ENCODE measurements around the gene PTPN3.
"Not testable (repeated sequence)": the region's sequence is repeated elsewhere in the genome, so short reads cannot be mapped to it uniquely, and the experiment has no call there.

Gene PTPN3, protein sequence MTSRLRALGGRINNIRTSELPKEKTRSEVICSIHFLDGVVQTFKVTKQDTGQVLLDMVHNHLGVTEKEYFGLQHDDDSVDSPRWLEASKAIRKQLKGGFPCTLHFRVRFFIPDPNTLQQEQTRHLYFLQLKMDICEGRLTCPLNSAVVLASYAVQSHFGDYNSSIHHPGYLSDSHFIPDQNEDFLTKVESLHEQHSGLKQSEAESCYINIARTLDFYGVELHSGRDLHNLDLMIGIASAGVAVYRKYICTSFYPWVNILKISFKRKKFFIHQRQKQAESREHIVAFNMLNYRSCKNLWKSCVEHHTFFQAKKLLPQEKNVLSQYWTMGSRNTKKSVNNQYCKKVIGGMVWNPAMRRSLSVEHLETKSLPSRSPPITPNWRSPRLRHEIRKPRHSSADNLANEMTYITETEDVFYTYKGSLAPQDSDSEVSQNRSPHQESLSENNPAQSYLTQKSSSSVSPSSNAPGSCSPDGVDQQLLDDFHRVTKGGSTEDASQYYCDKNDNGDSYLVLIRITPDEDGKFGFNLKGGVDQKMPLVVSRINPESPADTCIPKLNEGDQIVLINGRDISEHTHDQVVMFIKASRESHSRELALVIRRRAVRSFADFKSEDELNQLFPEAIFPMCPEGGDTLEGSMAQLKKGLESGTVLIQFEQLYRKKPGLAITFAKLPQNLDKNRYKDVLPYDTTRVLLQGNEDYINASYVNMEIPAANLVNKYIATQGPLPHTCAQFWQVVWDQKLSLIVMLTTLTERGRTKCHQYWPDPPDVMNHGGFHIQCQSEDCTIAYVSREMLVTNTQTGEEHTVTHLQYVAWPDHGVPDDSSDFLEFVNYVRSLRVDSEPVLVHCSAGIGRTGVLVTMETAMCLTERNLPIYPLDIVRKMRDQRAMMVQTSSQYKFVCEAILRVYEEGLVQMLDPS

DNA sequence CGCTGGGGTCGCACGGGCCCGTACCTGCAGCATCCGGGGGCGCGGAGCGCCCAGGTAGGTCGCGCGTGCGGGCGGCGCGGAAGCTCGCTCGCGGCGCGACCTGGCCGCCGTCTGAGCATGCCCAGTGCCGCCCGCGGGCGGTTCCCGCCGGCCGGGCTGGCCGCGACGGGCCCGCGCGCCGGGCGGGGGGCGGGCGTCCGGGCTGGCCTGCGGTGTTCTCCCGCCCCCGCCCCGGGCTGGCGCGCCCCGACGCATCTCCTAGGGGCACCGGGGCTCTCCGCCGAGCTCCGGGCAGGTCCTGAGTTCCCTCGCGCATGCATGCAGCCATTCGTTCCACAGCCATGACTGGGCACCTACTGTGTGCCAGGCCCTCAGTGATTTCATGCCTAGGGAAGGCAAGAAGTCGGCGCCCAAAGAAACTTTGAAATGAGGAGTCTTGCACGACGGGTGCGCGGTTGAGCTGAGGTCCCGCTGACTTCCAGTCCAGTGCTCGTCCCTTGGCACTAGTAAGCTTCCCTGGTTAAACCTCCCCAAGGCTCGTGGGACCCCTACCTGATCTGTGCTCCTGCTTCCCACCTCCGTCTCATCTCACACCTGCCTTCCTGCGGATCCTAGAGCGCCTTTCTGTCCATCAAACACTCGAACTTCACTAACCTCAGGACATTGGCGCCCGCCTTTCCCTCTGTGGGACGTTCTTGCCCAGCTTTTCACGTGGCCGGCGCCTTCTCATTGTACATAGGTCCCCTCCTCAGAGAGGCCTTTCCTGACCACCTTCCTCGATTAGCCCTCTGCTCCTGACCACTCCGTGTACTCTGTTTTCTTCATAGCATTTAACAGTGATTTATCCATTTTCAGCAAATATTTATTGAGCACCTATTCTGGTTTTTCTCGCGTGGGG lies at the start of gene PTPN3:
PTPN3 (minus strand) TSS at position 113 of the 898 bp plus-strand sequence. CDS start 34,873 bp downstream, outside the sequence.
- no peak for DNase-seq (ENCODE audit: low read depth)

DNA sequence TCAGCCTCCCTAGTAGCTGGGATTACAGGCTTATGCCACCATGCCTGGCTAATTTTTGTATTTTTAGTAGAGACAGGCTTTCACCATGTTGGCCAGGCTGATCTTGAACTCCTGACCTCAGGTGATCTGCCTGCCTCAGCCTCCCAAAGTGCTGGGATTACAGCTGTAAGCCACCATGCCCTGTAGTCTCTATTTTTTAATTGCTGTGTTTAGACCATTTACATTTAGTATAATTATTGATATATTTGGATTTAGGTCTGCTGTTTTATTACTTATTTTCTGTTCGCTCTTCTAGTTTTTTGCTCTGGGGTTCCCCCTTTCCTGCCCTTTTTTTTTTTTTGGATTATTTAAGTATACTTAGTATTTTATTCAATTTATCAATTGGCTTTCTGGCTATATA lies 46.8 kb upstream of the PTPN3 start:
- not testable (repeated sequence) for DNase-seq (ENCODE audit: low read depth)

- no peak for DNase-seq (ENCODE audit: low read depth)
These were observed 44.8 kb upstream of the PTPN3 start for GRCh38 chr9:109542922-109543321.

DNA sequence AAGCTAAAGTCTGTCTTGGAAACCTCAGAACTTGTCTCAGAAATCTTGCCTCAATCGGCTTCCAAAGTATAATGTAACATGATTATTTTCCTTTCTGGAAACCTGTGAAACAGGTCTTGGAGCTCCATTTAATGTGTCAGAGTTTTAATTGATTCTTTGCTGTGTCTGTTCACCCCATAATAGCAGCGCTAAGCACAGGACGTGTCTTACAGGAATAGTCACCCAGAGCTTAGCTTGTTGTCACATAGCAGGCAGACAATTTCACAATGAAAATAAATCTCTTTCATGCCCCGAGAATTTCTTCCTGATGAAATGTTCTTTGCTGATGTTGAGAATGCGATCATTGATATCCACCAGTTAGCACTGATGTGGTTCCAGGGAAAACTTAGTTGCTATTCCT lies 40.2 kb upstream of the PTPN3 start:
- no peak for DNase-seq (ENCODE audit: low read depth)

- no peak for DNase-seq (ENCODE audit: low read depth)
These were observed 39.2 kb upstream of the PTPN3 start for GRCh38 chr9:109537288-109537687.

DNA sequence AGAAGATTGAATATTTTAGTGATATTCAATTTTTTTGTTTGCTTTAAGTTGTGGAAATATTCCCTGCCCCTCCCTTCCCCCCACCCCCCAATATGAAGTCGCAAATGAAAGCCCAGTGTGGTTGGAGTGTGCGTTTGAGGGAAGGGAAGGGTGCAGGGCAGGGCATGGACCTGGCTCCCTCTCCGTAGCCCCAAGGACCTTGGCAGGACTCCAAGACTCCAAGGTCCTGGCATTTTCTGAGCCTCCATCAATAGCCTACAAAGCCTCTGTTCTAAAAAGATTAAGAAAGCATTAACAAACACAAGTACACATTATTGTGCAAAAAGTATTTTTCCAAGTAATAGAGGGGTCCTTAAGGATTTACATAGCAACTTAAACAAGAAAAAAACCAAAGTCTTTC lies 38.8 kb upstream of the PTPN3 start:
- no peak for DNase-seq (ENCODE audit: low read depth)

- DNase-seq (ENCODE audit: low read depth) = no peak
These were observed 37.3 kb upstream of the PTPN3 start for GRCh38 chr9:109535365-109535764.

- DNase-seq (ENCODE audit: low read depth) = no peak
These were observed 36.0 kb upstream of the PTPN3 start for GRCh38 chr9:109534151-109534550.

DNA sequence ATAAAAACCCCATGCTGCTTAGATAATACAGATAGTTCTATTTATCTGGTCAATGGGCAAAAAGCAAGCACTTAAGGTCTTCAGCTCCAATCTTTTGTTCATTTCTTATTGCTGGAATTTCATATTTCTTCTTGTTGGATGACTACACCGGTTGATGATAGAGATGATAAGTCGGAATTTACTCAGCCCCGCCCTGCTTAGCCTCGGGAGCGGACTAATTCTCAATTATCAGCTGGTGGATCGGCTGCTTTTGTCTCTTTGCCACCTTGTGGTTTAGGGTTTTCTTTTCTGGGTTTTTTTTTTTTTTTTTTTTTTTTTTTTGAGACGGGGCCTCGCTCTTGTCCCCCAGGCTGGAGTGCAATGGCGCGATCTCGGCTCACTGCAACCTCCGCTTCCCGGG lies 34.5 kb upstream of the PTPN3 start:
- DNase-seq (ENCODE audit: low read depth) = not testable (repeated sequence)

GRCh38 chr9:109522106-109522505 lies 24.0 kb upstream of the PTPN3 start:
- DNase-seq (ENCODE audit: low read depth) = no peak

DNA sequence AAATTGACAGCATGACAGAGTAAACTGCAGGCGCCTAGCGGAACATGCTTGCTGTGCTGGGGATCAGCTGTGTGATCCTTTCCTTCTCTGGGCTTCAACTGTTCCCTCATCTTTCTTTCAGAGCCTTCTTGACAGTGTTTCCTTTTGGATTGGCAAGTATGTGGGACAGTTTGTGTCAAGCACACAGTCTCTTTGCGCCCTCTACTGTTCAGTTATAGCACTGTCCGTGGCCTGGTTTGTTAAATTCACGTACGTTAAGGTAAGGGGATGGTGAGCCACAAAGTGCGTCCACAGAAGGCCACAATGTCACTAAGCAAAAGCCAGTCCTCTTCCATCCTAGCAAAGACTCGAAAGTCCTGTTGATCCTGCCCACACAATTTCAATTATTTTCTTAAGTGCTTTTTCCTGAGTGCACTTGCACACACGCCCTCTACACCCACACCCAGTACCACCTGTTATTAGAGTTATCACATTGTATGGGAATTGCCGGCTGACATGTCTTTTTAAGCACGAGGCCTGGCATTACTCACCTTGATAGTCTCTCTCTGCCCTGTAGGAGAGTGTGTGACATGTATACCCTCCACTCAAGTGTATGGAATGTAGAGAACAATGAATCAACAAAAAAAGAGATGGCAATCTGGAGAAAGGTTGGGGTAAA lies 22.5 kb upstream of the PTPN3 start:
- DNase-seq (ENCODE audit: low read depth) = peak; percentile 76

- no peak for DNase-seq (ENCODE audit: low read depth)
These were observed 21.3 kb upstream of the PTPN3 start for GRCh38 chr9:109519366-109519765.

DNA sequence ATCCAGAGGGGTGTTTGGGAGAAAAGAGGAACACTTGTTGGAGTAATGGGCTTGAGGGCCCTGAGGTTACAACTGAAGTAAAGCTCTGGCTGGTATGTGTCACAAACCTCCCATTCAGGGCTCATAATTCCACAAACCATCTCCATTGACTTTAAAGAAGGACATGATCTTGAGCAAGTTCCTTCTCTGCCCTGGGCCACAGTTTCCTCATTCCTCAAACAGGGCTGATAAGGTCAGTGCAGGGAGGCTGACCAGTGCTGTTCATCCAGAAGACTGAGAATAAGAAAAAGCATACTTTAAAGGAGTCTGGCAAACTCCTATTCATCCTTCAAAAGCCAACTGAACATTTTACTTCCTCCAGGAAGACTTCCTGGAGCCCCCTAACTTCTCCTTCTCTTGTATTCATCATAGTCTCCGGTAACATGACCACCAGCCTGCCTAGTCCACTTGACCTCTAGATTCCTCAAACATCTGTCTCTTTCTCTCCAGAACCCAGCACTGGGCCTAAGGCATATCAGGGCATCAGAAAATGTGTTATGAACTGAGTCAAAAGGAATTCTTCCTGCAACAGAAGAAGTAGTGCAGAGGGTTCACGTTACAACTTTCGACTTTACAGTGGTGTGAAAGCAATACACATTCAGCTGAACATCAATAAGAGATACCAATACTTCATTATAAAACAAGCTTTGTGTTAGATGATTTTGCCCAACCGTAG lies 20.7 kb upstream of the PTPN3 start:
- no peak for DNase-seq (ENCODE audit: low read depth)

GRCh38 chr9:109517901-109518377 lies 19.8 kb upstream of the PTPN3 start:
- no peak for DNase-seq (ENCODE audit: low read depth)

- no peak for DNase-seq (ENCODE audit: low read depth)
These were observed 15.8 kb upstream of the PTPN3 start for GRCh38 chr9:109513871-109514270.

DNA sequence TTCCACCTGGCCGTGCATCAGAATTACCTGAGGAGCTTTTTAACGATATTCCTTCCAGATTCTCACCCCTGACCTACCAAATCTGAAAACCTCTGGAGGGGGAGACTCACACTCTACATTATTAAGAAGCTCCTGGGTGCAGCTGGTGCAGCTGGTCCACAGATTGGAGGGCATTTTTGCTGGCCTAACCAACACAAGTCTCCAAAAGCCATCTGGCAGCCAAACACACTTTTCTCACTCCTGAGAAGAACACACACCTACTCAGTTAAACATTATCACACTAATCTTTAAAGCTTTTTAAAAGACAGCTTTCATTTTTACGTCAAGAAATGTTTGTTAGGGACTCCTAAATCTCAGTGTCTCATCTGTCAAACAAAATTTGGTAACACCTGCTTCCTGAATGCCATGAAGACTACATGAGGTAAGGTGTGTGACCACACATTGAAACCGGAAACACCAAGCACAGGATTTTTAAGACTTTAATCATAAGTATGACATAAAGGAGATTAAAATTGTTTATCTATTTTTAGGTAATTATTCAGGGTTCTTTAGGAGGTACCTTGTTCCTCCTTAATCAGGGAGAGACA lies 14.2 kb upstream of the PTPN3 start:
- DNase-seq (ENCODE audit: low read depth) = no peak

GRCh38 chr9:109510506-109510905 lies 12.4 kb upstream of the PTPN3 start:
- no peak for DNase-seq (ENCODE audit: low read depth)

- DNase-seq (ENCODE audit: low read depth) = not testable (repeated sequence)
These were observed 11.9 kb upstream of the PTPN3 start for GRCh38 chr9:109510042-109510441.

DNA sequence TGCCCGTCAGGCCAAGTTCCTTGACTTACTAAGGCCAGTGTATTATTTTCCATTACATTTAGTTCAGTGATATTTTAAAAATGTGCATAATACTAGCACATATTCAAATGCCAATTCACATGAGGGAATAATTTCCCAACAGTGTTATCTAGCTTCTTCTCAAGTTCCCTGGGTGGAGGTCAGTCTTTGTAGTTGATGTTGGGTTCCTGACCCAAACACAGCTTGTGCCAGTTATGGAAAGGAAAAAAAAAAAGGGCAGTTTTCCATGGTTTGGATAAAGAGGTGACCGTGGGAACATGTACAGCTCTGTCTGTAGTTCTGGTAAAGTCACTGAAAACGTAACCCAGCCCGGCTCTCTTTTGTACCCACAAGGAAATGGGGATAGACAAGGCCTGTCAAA lies 11.5 kb upstream of the PTPN3 start:
- no peak for DNase-seq (ENCODE audit: low read depth)

DNA sequence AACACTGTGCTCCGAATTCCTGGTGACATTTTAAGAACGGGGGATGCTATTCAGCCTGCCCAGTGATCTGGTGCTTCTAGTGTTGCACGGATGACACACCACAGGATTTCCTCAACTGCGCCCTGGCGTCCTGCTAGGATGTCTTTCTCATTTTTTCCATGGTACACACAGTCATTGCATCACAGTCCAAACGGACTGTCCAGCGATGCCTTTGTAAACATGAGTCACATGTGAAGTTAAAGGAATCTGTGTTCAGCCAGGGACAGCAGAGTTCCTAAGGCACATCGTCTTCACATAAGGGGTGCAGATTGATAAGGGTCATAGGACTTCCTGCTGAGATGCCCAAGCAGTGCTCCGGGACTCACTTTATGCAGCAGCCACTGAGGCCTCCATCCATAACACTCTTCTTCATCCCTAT lies 9.3 kb upstream of the PTPN3 start:
- peak; percentile 73 for DNase-seq (ENCODE audit: low read depth)
